Parietal lobe (tissue), 2 donors: Measurements from ENCODE around the gene SF3B1. TPM values are rescaled to one million over a fixed set of nuclear protein-coding genes. Genes with fewer than 3 reads are reported as not detected.

Experiments
- small RNA-seq: library from RNA; depleted of rRNA; stranded (forward); fragments of <200 nt; gene quantifications from one replicate; pipeline ENCODE3, GENCODE V24; 2014; ENCODE audit warnings: low replicate concordance
- total RNA-seq: library from RNA; depleted of rRNA; stranded (reverse); fragments of >200 nt; gene quantifications from one replicate; pipeline ENCODE4 v1.2.3, GENCODE V29; 2014

The SF3B1 gene
- 428 TPM for total RNA-seq

GRCh38 chr2:197434541-197435513, at the start of gene SF3B1:
Gene SF3B1 (minus strand): TSS chr2:197435028. CDS start chr2:197434999, 29 bp downstream.

GRCh38 chr2:197453123-197453913, 18.5 kb upstream of the SF3B1 start, which contains the start of gene COQ10B:
Gene COQ10B (plus strand): TSS chr2:197453552. CDS start chr2:197453561, 9 bp downstream.

Small RNA genes within 50 kb of the gene (small RNA-seq; reads per million reads assigned to genes)
- gene RF00394 (not detected), gene RNU6-1029P (not detected)

Other genes with a start within 250 kb of the SF3B1 start
- 226 TPM for gene ANKRD44, start 124.2 kb downstream of the SF3B1 start, total RNA-seq
- gene COQ10B, start 18.5 kb upstream of the SF3B1 start, total RNA-seq, result 19.1 TPM
- gene HSPD1, start 64.8 kb upstream of the SF3B1 start, total RNA-seq, result 208 TPM
- gene HSPE1, start 65.4 kb upstream of the SF3B1 start, total RNA-seq, result 53.5 TPM
- gene MOB4, start 81.0 kb upstream of the SF3B1 start, total RNA-seq, result 70.7 TPM
- 26.0 TPM for gene RFTN2, start 240.6 kb upstream of the SF3B1 start, total RNA-seq